Fibroblast of peridontal ligament (primary cell): ENCODE measurements around the gene DMRT2.

Source experiments
- DNase-seq: peaks from one replicate; pipeline ENCODE4 v3.0.0-alpha.2; 2010; ENCODE audit errors: extremely low read depth

DMRT2 gene

GRCh38 chr9:1047591-1048230 is 2.4 kb upstream of the DMRT2 start:
- DNase-seq, result peak; percentile 22

DNA sequence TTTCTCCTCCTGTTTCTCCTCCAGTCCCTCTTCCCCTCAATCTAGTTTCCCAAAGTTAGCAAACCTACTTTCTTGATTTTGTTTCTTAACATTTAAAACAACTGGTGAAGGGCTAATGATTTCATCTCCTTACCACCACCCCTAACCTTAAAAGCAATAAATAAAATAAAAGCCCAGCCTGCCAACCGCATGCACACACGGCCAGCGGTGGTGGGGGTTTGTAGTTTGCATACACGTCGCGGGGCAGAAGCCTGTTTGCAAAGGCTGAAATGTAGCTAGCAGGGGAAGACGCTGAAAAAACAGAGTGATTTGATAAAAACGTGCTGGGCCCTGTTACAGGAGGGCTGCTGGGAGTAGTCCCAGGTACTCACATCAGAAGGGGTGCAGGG is 1.9 kb upstream of the DMRT2 start:
- DNase-seq, result no peak

- DNase-seq, result no peak
Measured at GRCh38 chr9:1048811-1049210, 1.3 kb upstream of the DMRT2 start.

DNA sequence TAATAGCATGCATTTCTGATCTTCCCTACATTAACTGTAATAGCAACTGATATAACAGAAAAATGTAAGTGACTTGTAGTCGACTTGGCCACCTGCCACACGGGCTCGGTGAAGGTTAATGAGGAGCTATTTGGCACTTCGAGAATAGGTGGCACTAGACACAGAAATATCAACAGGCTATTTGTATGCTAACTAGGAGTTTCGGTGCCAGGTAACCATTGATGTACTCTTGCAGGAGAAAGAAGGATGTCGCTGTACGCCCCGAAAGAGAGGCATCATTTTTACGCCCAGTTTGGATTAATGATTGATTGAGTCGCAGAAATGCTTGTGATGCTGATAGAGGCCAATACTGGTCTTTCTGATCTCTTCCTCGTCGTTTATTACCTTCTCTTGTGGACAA is 516 bp upstream of the DMRT2 start:
- no peak for DNase-seq

GRCh38 chr9:1051210-1051583 is 1.0 kb downstream of the DMRT2 start:
- no peak for DNase-seq

DNA sequence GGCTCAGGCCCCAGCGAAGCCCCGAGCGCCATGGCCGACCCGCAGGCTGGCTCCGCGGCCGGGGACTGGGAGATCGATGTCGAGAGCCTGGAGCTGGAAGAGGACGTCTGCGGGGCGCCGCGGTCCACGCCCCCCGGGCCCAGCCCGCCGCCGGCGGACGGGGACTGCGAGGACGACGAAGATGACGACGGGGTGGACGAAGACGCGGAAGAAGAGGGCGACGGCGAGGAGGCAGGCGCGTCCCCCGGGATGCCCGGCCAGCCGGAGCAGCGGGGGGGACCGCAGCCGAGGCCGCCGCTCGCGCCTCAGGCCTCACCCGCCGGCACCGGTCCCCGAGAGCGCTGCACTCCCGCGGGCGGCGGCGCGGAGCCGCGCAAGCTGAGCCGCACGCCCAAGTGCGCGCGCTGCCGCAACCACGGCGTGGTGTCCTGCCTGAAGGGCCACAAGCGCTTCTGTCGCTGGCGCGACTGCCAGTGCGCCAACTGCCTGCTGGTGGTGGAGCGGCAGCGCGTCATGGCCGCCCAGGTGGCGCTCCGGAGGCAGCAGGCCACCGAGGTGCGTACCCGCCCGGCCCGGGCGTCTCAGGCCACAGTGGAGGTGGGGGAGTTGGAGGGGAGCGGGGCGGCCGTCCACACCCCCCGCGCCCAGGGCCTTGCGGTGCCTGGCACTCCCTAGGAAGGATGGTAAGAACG is 1.6 kb downstream of the DMRT2 start:
- no peak for DNase-seq

GRCh38 chr9:1052365-1053281 is 2.5 kb downstream of the DMRT2 start:
- no peak for DNase-seq

DNA sequence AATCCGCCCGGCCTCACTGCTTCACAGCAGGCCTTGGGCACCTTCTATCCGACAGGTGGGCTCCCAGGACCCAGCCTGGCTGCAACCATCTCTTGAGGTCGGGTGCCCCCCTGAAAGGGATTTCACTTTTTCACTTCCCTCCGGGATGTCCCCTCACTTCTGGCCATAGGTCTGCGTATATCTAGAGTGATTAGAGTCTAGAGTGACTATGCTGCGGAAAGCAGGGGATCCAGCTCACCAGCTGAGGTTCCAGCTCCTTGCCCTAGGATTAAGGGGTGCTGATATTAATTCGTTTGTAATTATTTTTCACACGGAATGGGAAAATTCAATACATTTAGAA is 3.1 kb downstream of the DMRT2 start:
- no peak for DNase-seq

DNA sequence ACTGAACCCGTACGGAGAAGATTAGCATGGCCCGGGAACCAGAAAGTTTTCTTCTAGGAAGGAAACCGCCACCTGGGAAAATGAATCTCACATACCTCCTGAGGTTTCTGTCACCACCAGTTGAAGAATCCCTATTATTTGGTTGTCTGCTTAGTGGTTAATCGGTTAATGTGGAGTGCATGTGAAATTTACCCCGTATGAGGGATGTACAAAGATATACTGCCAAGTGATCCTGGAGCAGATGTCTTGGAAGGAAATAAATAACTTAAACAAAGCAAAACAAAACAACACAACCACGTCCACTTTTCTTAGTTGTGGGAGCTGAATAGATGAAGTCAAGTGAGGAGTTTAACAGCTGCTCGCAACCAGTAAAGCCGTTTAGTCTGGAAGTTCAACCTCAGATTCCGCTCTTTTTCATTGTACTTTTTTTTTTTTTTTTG is 3.8 kb downstream of the DMRT2 start:
- DNase-seq, result no peak

DNA sequence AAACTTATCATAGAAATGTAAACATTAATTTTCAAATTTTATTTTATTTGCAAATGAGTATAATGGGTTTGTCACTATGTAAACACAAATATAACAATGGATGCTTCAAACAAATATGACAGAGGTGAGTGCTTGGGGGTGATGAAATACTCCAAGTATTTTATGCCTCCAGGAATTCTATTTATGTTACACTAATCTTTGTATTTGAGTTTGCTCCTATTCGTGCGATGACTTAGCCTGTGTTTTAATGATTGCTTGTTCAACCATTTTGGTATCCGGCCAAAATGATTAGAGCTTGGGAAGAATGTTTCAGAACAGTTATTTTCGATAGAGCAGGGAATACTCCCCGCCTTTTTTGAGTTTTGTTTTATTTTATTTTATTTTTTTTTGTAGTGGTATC is 5.0 kb downstream of the DMRT2 start:
- DNase-seq, result no peak

GRCh38 chr9:1057910-1058309 is 7.8 kb downstream of the DMRT2 start:
- no peak for DNase-seq

- no peak for DNase-seq
Measured at GRCh38 chr9:1058826-1059487, 8.8 kb downstream of the DMRT2 start.

DNA sequence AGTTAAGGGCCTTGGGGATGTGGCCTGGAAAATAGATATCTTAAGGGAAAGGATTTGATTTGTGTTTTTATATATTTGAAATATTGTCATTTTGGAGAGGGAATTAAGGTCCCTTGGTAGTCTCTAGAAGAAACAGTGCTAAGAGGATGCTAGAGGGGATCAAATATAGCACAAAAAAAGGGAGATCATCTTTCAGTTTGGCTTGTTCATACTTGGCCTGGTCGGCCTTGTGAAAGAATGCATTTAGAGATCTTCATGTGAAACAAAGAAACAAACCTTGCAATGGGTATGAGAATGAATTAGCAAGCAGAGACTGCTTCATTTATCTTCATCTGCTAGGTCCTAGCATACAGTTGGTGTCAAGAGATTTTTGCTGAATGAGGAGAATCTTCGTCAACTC is 15.0 kb downstream of the DMRT2 start:
- no peak for DNase-seq

GRCh38 chr9:1070692-1071091 is 20.5 kb downstream of the DMRT2 start:
- DNase-seq, result no peak

DNA sequence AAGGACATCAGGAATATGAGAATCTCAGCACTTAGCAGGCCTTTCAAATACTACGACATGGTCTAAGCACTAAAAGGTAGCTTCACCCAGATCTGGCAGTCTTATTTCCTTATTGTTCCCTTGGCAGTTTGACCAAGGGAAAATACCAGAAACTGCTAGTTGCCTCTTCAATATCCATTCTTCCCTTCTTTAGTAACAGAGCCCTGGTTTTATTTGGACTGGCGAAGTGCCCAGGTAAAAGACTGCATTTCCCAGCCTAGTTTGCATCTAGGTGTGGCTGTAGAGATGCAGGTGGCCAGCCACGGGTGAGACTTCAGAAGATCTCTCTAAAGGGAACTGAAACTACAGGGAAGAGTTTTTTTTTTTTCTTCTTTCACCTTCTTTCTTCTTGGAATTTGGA is 21.6 kb downstream of the DMRT2 start:
- DNase-seq, result no peak

DNA sequence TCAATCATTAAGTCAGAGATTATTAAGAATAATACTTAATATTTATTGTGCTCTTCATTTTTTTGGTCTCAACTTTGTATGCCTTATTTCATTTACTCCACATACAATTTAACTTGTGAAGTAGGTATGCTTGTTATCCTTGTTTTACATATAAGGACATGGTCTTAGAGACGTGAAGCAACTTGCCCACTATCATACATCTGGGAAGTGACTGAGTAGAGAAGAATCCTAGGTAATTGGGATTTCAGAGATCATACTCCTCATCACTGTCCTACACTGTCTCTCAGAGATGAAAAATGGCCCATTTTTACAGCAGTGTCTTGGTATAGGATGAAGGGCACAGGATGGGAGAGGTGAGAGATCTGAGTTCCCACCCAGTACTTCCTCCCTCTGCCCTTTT is 23.3 kb downstream of the DMRT2 start:
- no peak for DNase-seq

DNA sequence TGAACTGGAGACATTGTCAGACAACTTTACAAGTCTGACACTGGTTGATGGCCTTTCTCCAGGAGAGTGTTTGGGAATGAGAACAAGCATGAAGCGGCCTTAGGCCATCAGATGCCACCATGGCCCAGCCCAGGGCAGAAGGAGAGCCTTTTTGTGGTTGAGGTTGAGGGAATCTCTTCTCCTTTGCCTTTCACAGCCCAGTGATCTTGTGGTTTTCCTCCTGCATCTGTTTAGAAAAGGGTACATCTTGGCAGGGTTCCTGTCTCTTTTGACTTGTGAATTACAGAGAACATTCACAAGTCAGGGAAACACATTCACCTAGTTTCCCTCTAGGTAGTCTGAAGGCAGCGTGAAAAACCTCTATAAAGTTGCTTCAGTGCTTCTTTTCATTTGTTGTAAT is 27.5 kb downstream of the DMRT2 start:
- no peak for DNase-seq

DNA sequence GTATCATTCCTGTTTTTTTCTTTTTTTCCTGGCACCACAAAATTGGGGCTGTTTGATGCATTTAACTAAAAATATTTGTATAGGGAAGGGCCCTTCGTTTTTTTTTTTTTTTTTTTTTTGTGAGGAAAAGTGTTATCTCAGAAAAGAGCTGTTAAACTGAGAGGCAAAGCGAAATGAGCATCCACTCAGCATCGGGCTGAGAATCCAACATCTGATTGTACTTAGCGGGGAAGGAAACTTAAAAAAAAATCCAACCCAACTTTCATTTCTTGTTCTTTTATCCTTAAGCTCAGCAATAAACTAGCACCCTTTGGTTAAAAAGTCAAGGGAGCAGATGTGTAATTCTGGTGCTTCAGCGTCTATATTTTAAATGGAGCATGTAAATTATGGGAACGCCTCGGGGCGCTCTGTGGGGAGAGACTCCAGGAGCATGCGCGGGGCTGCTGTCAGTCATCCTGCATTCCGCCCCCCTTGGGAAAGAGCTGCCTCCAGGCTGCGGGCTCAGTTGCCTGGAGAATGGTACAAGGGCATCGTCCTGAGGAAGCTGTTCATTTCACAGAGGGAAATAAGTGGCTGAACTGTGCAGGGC is 33.3 kb downstream of the DMRT2 start:
- no peak for DNase-seq

DNA sequence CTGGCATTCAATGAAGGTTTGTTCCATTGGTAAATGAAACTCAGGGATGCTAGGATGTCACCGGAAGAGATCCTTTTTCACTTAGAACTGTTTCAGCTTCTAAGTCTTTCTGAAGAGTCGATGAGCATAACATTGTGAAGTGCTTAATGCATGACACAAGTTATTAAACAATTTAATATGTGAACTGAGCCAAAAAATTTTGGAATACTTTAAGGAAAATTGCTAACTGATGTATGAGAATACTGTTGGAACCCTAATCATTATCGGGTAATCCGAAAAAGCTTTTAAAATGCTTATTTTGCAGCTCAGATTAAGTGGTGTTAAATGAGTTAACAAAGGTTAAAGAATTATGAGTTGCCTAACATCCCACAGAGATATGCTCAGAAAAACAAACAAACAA is 34.9 kb downstream of the DMRT2 start:
- no peak for DNase-seq

GRCh38 chr9:1086517-1086916 is 36.4 kb downstream of the DMRT2 start:
- DNase-seq, result no peak

DNA sequence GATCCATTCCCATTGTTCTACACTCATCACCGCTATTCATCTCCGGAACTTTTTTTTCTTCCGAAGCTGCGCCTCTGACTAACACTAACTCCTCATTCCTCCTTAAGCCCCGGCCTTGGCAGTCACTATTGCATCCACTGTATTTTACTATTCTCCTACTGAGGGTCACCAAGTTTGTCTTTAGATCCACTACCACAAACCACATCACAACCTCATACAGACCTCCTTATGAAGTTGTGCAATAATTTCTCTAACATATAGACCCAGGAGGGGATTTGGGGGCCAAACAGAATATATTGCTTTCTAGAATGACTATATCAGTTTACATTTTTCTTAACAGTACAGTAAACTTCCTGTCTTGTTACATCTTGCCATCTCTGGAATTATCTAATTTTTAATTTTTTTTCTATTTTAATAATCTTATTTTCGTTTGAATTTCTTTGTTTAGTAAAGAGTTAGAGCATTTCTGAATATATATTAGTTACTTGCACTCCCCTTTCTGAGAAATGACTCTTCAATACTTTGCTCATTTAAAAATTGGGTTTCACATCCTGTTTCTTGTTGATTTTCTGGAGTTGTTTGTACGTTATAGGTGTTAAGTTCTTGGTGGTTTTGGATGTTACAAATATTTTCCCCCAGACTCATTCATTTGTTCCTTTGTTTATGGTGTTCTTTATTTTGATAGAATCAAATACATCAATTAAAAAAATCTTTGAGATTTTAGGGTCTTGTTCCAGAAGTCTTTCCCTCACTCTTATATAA is 37.1 kb downstream of the DMRT2 start:
- DNase-seq, result no peak
